Liver (tissue), 2 donors: ENCODE measurements around the gene PWP1.

Source experiments
- CTCF ChIP-seq: fragments of 150-350 bp; IDR thresholded peaks from 2 replicates; pipeline ENCODE4 v1.5.1; 2017; ENCODE audit warnings: improper control_type of control experiment, low read depth, low read length; ENCODE audit not compliant: missing input control
- REST ChIP-seq: IDR thresholded peaks from 2 replicates; pipeline ENCODE4 v1.6.1; 2016; ENCODE audit warnings: antibody characterized with exemption, mild to moderate bottlenecking
- donor health status: healthy.

- TF ChIP-seq REST = no peak
- no peak for TF ChIP-seq CTCF
Observed at GRCh38 chr12:107656302-107656701, 29.3 kb upstream of the PWP1 start.
